ENCODE results near the gene KLF15. TPM values are rescaled to one million over a fixed set of nuclear protein-coding genes. Genes with fewer than 3 reads are reported as not detected.

The KLF15 gene
- total and polyA plus RNA-seq, 2 of the 4 experiments (the other 2 are of a cell fraction): 0.18 to 0.24 TPM

DNA sequence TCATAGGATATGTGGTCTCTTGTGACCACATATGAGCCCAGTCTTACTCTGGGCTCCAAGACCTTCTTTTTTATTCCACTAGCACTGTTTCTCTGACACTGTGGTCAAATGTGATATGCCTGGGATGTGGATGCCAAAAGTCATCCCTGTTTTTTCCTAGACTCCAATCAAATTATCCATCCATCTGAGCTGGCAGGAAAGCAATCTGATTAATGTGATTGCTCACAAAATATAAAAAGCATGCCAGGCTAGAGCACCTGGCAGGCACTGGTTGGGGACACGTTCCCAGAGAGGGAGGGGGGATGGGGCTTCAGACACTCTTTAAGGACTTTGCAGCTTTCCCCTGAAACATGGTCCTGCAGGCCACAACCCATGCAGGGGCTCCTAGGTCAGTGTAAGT is 34.4 kb upstream of the KLF15 start:
- H3K27me3 ChIP-seq (ENCODE audit: control insufficient read depth, insufficient read depth, low read length): peaks cover 45% of the 10 kb centered on the region
- no peak overlapping the region for H4K8ac ChIP-seq (ENCODE audit: low read depth in 2 of 2, low read length in 2 of 2)
- no peak overlapping the region for H2BK5ac ChIP-seq (ENCODE audit: low read depth, low read length, poor library complexity, severe bottlenecking)
- ChIA-PET CTCF (interaction anchor here (2.0 kb wide), 1 partner anchor 258 kb away, joined by 6 read pairs; no protein-coding TSS in a partner anchor), POLR2A (ENCODE audit: unreplicated experiment) (no interaction called here)
- H2AK5ac ChIP-seq (ENCODE audit: low read depth, low read length): no peak overlapping the region
- no peak overlapping the region for H3K9ac ChIP-seq (ENCODE audit: low read depth, low read length)
- no peaks in the 10 kb centered on the region for H4K20me1 ChIP-seq (ENCODE audit: insufficient read depth, low read length)
- H3K4me1 ChIP-seq (ENCODE audit: control insufficient read depth, insufficient read depth, low read length): no peaks in the 10 kb centered on the region
- no peak overlapping the region for H3K4ac ChIP-seq (ENCODE audit: low read depth, low read length)
- no peak overlapping the region for H4K5ac ChIP-seq (ENCODE audit: low read depth, low read length)
- no peak overlapping the region for H3K18ac ChIP-seq (ENCODE audit: low read depth, low read length)
- no peak overlapping the region for H2AFZ ChIP-seq (replicated peaks; ENCODE audit: low read length, poor library complexity)
- in situ Hi-C loops (cut with MboI; ENCODE audit: low sequenced_read_pairs) (loop anchor here (10.0 to 25.0 kb wide), 2 partner anchors 147 to 429 kb away; partner anchors contain the start of gene ROPN1B), dilution Hi-C loops (cut with HindIII; ENCODE audit: low sequenced_read_pairs, unreplicated experiment) (no loop called here), intact Hi-C loops (cut with micrococcal nuclease) (no loop called here)
- H3K4me3 ChIP-seq (ENCODE audit: insufficient read depth, low read depth, low read length): no peak overlapping the region
- no peak overlapping the region for H4K91ac ChIP-seq (ENCODE audit: insufficient read depth, low read depth, low read length)
- no peak overlapping the region for H3K4me2 ChIP-seq (ENCODE audit: low read depth, low read length)
- ATAC-seq (ENCODE audit: low read depth): no peak
- BruUV-seq (replicated peaks): no TSS peak
- no CpG with 5 or more reads among the region's 1 CpG for WGBS, 2 experiments (ENCODE audit: extremely low coverage in 2 of 2, insufficient read length in 1 of 2)
- no peak overlapping the region for H2BK20ac ChIP-seq (ENCODE audit: low read depth, low read length)
- H3K9me3 ChIP-seq (ENCODE audit: control insufficient read depth, insufficient read depth, low read length): no peaks in the 10 kb centered on the region
- no peaks in the 10 kb centered on the region for H3K9me1 ChIP-seq (ENCODE audit: insufficient read depth, low read length)
- DNase-seq: no peak
- H3K36me3 ChIP-seq (ENCODE audit: control insufficient read depth, insufficient read depth, low read length): no peaks in the 10 kb centered on the region
- no peak overlapping the region for H3K14ac ChIP-seq (replicated peaks; ENCODE audit: low read depth, low read length)
- H2AK9ac ChIP-seq (replicated peaks; ENCODE audit: low read depth, low read length, poor library complexity): no peak overlapping the region
- no peaks in the 10 kb centered on the region for H3K79me1 ChIP-seq (ENCODE audit: low read depth in 1 of 2, low read length in 2 of 2)
- H3K27ac ChIP-seq (ENCODE audit: insufficient read depth, low read length): no peak overlapping the region
- H2BK120ac ChIP-seq (ENCODE audit: low read depth, low read length): no peak overlapping the region
- H3K23ac ChIP-seq (ENCODE audit: low read depth, low read length): no peak overlapping the region
- no peak overlapping the region for H3K56ac ChIP-seq (ENCODE audit: extremely low read depth, insufficient read depth, low read length)
- TF ChIP-seq SMC3 (IDR thresholded peaks at IDR 0.05; ENCODE audit: low read depth, low read length): no peak
- TF ChIP-seq CEBPB (IDR thresholded peaks at IDR 0.05; ENCODE audit: low read depth, low read length): no peak
- TF ChIP-seq CHD1 (IDR thresholded peaks at IDR 0.05; ENCODE audit: low read depth, low read length): no peak
- TF ChIP-seq, protein P1, sequence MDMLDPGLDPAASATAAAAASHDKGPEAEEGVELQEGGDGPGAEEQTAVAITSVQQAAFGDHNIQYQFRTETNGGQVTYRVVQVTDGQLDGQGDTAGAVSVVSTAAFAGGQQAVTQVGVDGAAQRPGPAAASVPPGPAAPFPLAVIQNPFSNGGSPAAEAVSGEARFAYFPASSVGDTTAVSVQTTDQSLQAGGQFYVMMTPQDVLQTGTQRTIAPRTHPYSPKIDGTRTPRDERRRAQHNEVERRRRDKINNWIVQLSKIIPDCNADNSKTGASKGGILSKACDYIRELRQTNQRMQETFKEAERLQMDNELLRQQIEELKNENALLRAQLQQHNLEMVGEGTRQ (IDR thresholded peaks at IDR 0.05; ENCODE audit: low read depth, low read length): no peak
- TF ChIP-seq, protein P2, sequence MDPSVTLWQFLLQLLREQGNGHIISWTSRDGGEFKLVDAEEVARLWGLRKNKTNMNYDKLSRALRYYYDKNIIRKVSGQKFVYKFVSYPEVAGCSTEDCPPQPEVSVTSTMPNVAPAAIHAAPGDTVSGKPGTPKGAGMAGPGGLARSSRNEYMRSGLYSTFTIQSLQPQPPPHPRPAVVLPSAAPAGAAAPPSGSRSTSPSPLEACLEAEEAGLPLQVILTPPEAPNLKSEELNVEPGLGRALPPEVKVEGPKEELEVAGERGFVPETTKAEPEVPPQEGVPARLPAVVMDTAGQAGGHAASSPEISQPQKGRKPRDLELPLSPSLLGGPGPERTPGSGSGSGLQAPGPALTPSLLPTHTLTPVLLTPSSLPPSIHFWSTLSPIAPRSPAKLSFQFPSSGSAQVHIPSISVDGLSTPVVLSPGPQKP (IDR thresholded peaks at IDR 0.05; ENCODE audit: borderline replicate concordance, low read depth, low read length): no peak
- no peak for TF ChIP-seq RFX5 (IDR thresholded peaks at IDR 0.05; ENCODE audit: low read depth, low read length)
- TF ChIP-seq BHLHE40 (IDR thresholded peaks at IDR 0.05; ENCODE audit: low read depth, low read length): no peak
- TF ChIP-seq POLR2A (IDR thresholded peaks at IDR 0.05; ENCODE audit: low read depth, low read length): no peak
- no peak for TF ChIP-seq FOS (IDR thresholded peaks at IDR 0.05; ENCODE audit: low read depth, low read length)
- no peak for TF ChIP-seq NFE2L2 (IDR thresholded peaks at IDR 0.05; ENCODE audit: low read depth, low read length)
- TF ChIP-seq MAZ (IDR thresholded peaks at IDR 0.05; ENCODE audit: borderline replicate concordance, low read depth, low read length): no peak
- TF ChIP-seq MAFK (IDR thresholded peaks at IDR 0.05; ENCODE audit: low read depth, low read length): no peak
- no peak for TF ChIP-seq RAD21 (IDR thresholded peaks at IDR 0.05; ENCODE audit: low read length)
- no peak for TF ChIP-seq MXI1 (IDR thresholded peaks at IDR 0.05; ENCODE audit: borderline replicate concordance, low read depth, low read length)
- no peak for TF ChIP-seq RCOR1 (IDR thresholded peaks at IDR 0.05; ENCODE audit: insufficient replicate concordance, low read length)
- no peak for TF ChIP-seq CTCF (conservative IDR thresholded peaks at IDR 0.05; ENCODE audit: low read depth, low read length)
- no peak overlapping the region for H2BK15ac ChIP-seq (ENCODE audit: low read depth, low read length)
